Limb (tissue), 2 donors: ENCODE data around the gene GHRH.

Experiments
- DNase-seq, 2 donors: peaks; one replicate each; pipeline ENCODE4 v3.0.0-alpha.2; 2016; ENCODE audit errors: extremely low spot score in 2 of 2

The GHRH gene

GRCh38 chr20:37261714-37262113 lies at the start of gene GHRH:
GHRH (minus strand) TSS chr20:37261814; CDS start chr20:37256889, 4,925 bp downstream.
- no peak for DNase-seq

- no peak for DNase-seq
Observed at GRCh38 chr20:37310951-37311350, 49.3 kb upstream of the GHRH start.

- no peak for DNase-seq
Observed at GRCh38 chr20:37309936-37310590, 48.4 kb upstream of the GHRH start.

GRCh38 chr20:37309290-37309689 lies 47.7 kb upstream of the GHRH start:
- DNase-seq = no peak

GRCh38 chr20:37308086-37309050 lies 46.8 kb upstream of the GHRH start:
- DNase-seq = no peak

GRCh38 chr20:37305839-37306238 lies 44.2 kb upstream of the GHRH start:
- no peak for DNase-seq

GRCh38 chr20:37305079-37305478 lies 43.5 kb upstream of the GHRH start:
- DNase-seq = no peak

GRCh38 chr20:37303637-37304036 lies 42.0 kb upstream of the GHRH start:
- DNase-seq = no peak

GRCh38 chr20:37302981-37303380 lies 41.4 kb upstream of the GHRH start:
- DNase-seq = no peak

- no peak for DNase-seq
Observed at GRCh38 chr20:37301558-37301957, 39.9 kb upstream of the GHRH start.

- DNase-seq = no peak
Observed at GRCh38 chr20:37301120-37301519, 39.5 kb upstream of the GHRH start.

GRCh38 chr20:37299718-37300528 lies 38.3 kb upstream of the GHRH start:
- no peak for DNase-seq

GRCh38 chr20:37298190-37298939 lies 36.8 kb upstream of the GHRH start:
- no peak for DNase-seq

- DNase-seq = no peak
Observed at GRCh38 chr20:37297066-37297736, 35.6 kb upstream of the GHRH start.

GRCh38 chr20:37296371-37296770 lies 34.8 kb upstream of the GHRH start:
- no peak for DNase-seq

GRCh38 chr20:37295595-37295994 lies 34.0 kb upstream of the GHRH start:
- DNase-seq = no peak

- no peak for DNase-seq
Observed at GRCh38 chr20:37295001-37295400, 33.4 kb upstream of the GHRH start.

- DNase-seq = no peak
Observed at GRCh38 chr20:37294262-37294981, 32.8 kb upstream of the GHRH start.

- no peak for DNase-seq
Observed at GRCh38 chr20:37293301-37293943, 31.8 kb upstream of the GHRH start.
